Liver (tissue), 9 donors: ENCODE measurements around the gene NKAPL. TPM values are rescaled to one million over a fixed set of nuclear protein-coding genes. Genes with fewer than 3 reads are reported as not detected.

Experiments
- DNase-seq: peaks from one replicate; pipeline ENCODE4 v3.0.0-alpha.2; 2017; ENCODE audit warnings: low spot score
- H3K27ac ChIP-seq, 2 donors: one replicate each; pipeline ENCODE4 v1.7.0; 2013; ENCODE audit warnings: inconsistent platforms in 2 of 2, low read length in 2 of 2, control low read depth in 1 of 2, low read depth in 1 of 2, mild to moderate bottlenecking in 1 of 2
- H3K27me3 ChIP-seq, 4 donors: one replicate each; pipeline versions ENCODE4 v1.6.1 to v1.7.0; 2013; ENCODE audit warnings: low read length in 3 of 4, inconsistent platforms in 1 of 4, mild to moderate bottlenecking in 1 of 4, moderate library complexity in 1 of 4; ENCODE audit not compliant: control insufficient read depth in 4 of 4, insufficient read depth in 4 of 4
- H3K36me3 ChIP-seq, 4 donors: one replicate each; pipeline versions ENCODE4 v1.6.1 to v1.7.0; 2013; ENCODE audit warnings: low read length in 3 of 4, mild to moderate bottlenecking in 3 of 4, low read depth in 1 of 4, moderate library complexity in 1 of 4; ENCODE audit not compliant: control insufficient read depth in 4 of 4, insufficient read depth in 3 of 4
- H3K4me1 ChIP-seq, 4 donors: one replicate each; pipeline versions ENCODE4 v1.6.1 to v1.7.0; 2013; ENCODE audit warnings: low read length in 3 of 4, mild to moderate bottlenecking in 3 of 4, moderate library complexity in 1 of 4; ENCODE audit not compliant: control insufficient read depth in 4 of 4, insufficient read depth in 4 of 4
- H3K4me3 ChIP-seq, 3 donors: one replicate each; pipeline versions ENCODE4 v1.6.1 to v1.7.0; 2013; ENCODE audit warnings: low read length in 3 of 3, control low read depth in 1 of 3, low read depth in 1 of 3, mild to moderate bottlenecking in 1 of 3
- H3K9ac ChIP-seq, 2 donors: one replicate each; pipeline ENCODE4 v1.7.0; 2013; ENCODE audit warnings: low read length in 2 of 2, mild to moderate bottlenecking in 2 of 2, moderate library complexity in 2 of 2, control low read depth in 1 of 2, low read depth in 1 of 2
- H3K9me3 ChIP-seq, 4 donors: one replicate each; pipeline versions ENCODE4 v1.6.1 to v1.7.0; 2013; ENCODE audit warnings: low read length in 3 of 4; ENCODE audit not compliant: control insufficient read depth in 4 of 4
- GABPA ChIP-seq, 2 donors: IDR thresholded peaks in 1 of 2; conservative IDR thresholded peaks in 1 of 2; 2 replicates each; pipeline ENCODE4 v1.6.1; 2016; ENCODE audit warnings: antibody characterized with exemption in 2 of 2, mild to moderate bottlenecking in 1 of 2, moderate library complexity in 1 of 2
- HNF4A ChIP-seq, 2 donors: conservative IDR thresholded peaks; 2 replicates each; pipeline ENCODE4 v1.6.1; 2016; ENCODE audit warnings: antibody characterized with exemption in 2 of 2, mild to moderate bottlenecking in 2 of 2
- HNF4G ChIP-seq: IDR thresholded peaks from 2 replicates; pipeline ENCODE4 v1.6.1; 2016; ENCODE audit warnings: antibody characterized with exemption
- JUND ChIP-seq, 2 donors: IDR thresholded peaks; 2 replicates each; pipeline ENCODE4 v1.6.1; 2016; ENCODE audit warnings: antibody characterized with exemption in 2 of 2
- NR2F2 ChIP-seq: IDR thresholded peaks from 2 replicates; pipeline ENCODE4 v1.6.1; 2016; ENCODE audit warnings: antibody characterized with exemption
- RAD21 ChIP-seq, 2 donors: IDR thresholded peaks; 2 replicates each; pipeline ENCODE4 v1.6.1; 2016; ENCODE audit warnings: antibody characterized with exemption in 2 of 2, mild to moderate bottlenecking in 2 of 2
- REST ChIP-seq: IDR thresholded peaks from 2 replicates; pipeline ENCODE4 v1.6.1; 2016; ENCODE audit warnings: antibody characterized with exemption, mild to moderate bottlenecking
- SP1 ChIP-seq: IDR thresholded peaks from 2 replicates; pipeline ENCODE4 v1.6.1; 2018; ENCODE audit warnings: antibody characterized with exemption, mild to moderate bottlenecking
- TAF1 ChIP-seq: conservative IDR thresholded peaks from 2 replicates; pipeline ENCODE4 v1.6.1; 2016; ENCODE audit warnings: antibody characterized with exemption, mild to moderate bottlenecking
- ZBTB33 ChIP-seq: IDR thresholded peaks from 2 replicates; pipeline ENCODE4 v1.6.1; 2016; ENCODE audit warnings: antibody characterized with exemption
- WGBS: extraction: QIAGEN DNeasy Blood & Tissue Kit; methylation state at CpG from one replicate; pipeline ENCODE4 v1.1.7; 2013; 5-methylcytosine and 5-hydroxymethylcytosine counted together
- polyA plus RNA-seq, 2 donors: library from polyadenylated mRNA; stranded (reverse) in 1 of 2; unstranded in 1 of 2; fragments of 200-250 nt in 1 of 2; fragments of >200 nt in 1 of 2; fragmentation: Nextera tagmentation in 1 of 2; extraction: Ambion mirVana in 1 of 2; gene quantifications; one replicate each; pipeline versions ENCODE4 v1.2.1 to v1.2.3, GENCODE V29; 2013 to 2015
- total RNA-seq, 2 donors: library from RNA; depleted of rRNA; stranded (reverse); fragments of >200 nt; gene quantifications; one replicate each; pipeline ENCODE4 v1.2.3, GENCODE V29; 2014
- donor health status: healthy.
- donor health status: healthy.
- donor health status: healthy.
- donor health status: healthy.
- donor health status: healthy.

Gene NKAPL
- total and polyA plus RNA-seq, 4 donors, result 0.22 to 0.61 (median 0.57) TPM

DNA sequence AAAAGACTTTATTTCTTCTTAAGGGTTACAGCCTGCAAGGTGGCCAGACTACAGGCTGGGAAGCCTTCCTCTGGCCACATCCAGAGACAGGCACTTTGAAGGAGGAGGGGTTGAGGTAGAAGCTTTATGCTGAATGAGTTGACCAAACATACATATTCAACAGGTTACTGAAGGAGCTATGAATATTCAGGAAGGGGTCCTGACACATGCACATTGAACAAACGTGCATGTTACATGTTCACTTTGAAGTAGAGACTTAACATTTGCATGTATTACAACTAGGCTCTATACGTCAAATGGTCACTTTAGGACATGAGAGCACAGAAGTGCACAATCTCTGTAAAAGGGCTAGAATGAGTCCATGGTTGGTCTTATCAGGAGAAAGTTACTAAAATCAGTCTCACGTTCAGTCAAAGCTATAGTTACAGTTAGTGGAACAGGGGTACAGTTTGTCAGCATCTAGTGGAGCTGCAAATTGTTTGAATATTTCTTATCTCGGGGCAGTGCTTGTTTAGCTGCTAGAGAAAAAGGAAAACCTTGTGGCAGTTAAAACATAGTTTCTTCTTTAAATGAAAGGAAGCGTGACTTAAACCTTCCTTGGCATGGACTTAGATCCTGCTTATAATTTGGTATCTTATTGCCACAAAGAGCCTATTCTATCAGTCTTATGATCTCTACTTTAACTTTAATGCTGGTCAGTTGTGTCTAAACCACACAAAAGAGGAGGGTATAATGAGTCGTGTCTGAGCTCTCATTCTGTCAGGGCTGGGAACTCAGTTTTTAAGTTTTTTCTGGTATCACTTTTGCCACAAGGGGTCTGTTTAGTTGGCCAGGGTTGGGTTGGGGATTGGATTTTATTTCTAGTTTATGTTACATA, 38.6 kb upstream of the NKAPL start (continued):
- TF ChIP-seq ZBTB33, result no peak
- no peak for TF ChIP-seq HNF4A (conservative IDR thresholded peaks at IDR 0.05)

GRCh38 chr6:28224131-28225055, 34.7 kb upstream of the NKAPL start:
- peaks cover 0 to 1% (median 0%) of the 10 kb centered on the region in 4 donors for H3K9me3 ChIP-seq
- peaks cover 0 to 12% (median 5%) of the 10 kb centered on the region in 4 donors for H3K4me1 ChIP-seq
- H3K27ac ChIP-seq, result no peak overlapping the region
- peaks cover 2 to 20% (median 16%) of the 10 kb centered on the region in 4 donors for H3K36me3 ChIP-seq
- H3K4me3 ChIP-seq, result peak overlapping the region; percentile 74 to 94 (median 87)
- peak overlapping the region; percentile 26 to 62 for H3K9ac ChIP-seq
- no peak for TF ChIP-seq REST
- TF ChIP-seq TAF1, result no peak
- TF ChIP-seq NR2F2, result no peak
- no peak for TF ChIP-seq GABPA (IDR thresholded peaks at IDR 0.05 in 1 of 2, conservative IDR thresholded peaks at IDR 0.05 in 1 of 2)
- no peak for TF ChIP-seq SP1
- TF ChIP-seq RAD21 (IDR thresholded peaks at IDR 0.05), result no peak
- no peak for TF ChIP-seq JUND (IDR thresholded peaks at IDR 0.05)
- TF ChIP-seq HNF4G, result no peak
- DNase-seq, result no peak
- peaks cover 0 to 7% (median 3%) of the 10 kb centered on the region in 4 donors for H3K27me3 ChIP-seq
- WGBS, result 62% methylated on average over 9 of the region's 9 CpGs
